Panc1 (cell line): ENCODE measurements around the gene TIMM13. TPM values are rescaled to one million over a fixed set of nuclear protein-coding genes. Genes with fewer than 3 reads are reported as not detected.
"Not testable (repeated sequence)": the region's sequence is repeated elsewhere in the genome, so short reads cannot be mapped to it uniquely, and the experiment has no call there.

Experiments
- ATAC-seq: fragments of 200-7000 bp; cut with Tn5 transposase; 2 replicates; pipeline ENCODE4 v1.9.1; 2020; ENCODE audit warnings: mild to moderate bottlenecking, moderate library complexity
- BruUV-seq: library from RNA; stranded (reverse); fragments of 400-500 nt; replicated peaks from 2 replicates; lab custom pipeline; 2021; lab: Mats Ljungman, UMichigan
- CTCF ChIA-PET: fragments of 300-600 bp; sonication (Branson Sonifier 250); formaldehyde crosslinking; loops from one replicate; lab custom pipeline; 2022; ENCODE audit warnings: antibody characterized with exemption; lab: Charles Lee
- POLR2A ChIA-PET: fragments of 300-600 bp; sonication (Branson Sonifier 250); formaldehyde crosslinking; loops from one replicate; lab custom pipeline; 2022; ENCODE audit warnings: antibody characterized with exemption; lab: Charles Lee
- DNase-seq: peaks from one replicate; pipeline ENCODE4 v3.0.0-alpha.2; 2010; ENCODE audit warnings: low read depth, low spot score
- H3K27ac ChIP-seq: 2 replicates; pipeline ENCODE4 v1.5.1; 2011; ENCODE audit warnings: mild to moderate bottlenecking, low read length, inconsistent platforms
- H3K27me3 ChIP-seq: fragments of 200-500 bp; sonication (Bioruptor generic); 2 replicates; pipeline ENCODE4 v1.6.0; 2014; ENCODE audit warnings: low read length, inconsistent platforms; ENCODE audit not compliant: control insufficient read depth, insufficient read depth
- H3K36me3 ChIP-seq: fragments of 200-500 bp; sonication (Bioruptor generic); 2 replicates; pipeline ENCODE4 v1.5.1; 2014; ENCODE audit warnings: inconsistent platforms, mild to moderate bottlenecking, low read length, moderate library complexity; ENCODE audit not compliant: control insufficient read depth, insufficient read depth
- H3K4me1 ChIP-seq: 2 replicates; pipeline ENCODE4 v1.5.1; 2011; ENCODE audit warnings: inconsistent platforms, mild to moderate bottlenecking, low read length, moderate library complexity; ENCODE audit not compliant: control insufficient read depth, insufficient read depth
- H3K4me3 ChIP-seq, 2 experiments: 2 replicates each; pipeline ENCODE4 v1.5.1; 2011 to 2012; ENCODE audit warnings: low read depth in 2 of 2, low read length in 2 of 2, mild to moderate bottlenecking in 2 of 2, inconsistent platforms in 1 of 2, moderate library complexity in 1 of 2
- H3K9me3 ChIP-seq: fragments of 200-500 bp; sonication (Bioruptor generic); 2 replicates; pipeline ENCODE4 v1.5.1; 2014; ENCODE audit warnings: low read depth, mild to moderate bottlenecking, inconsistent platforms, low read length, moderate library complexity; ENCODE audit not compliant: control insufficient read depth, insufficient read depth
- CTCF ChIP-seq: fragments of 450-650 bp; IDR thresholded peaks from 2 replicates; pipeline ENCODE4 v1.5.1; 2017; ENCODE audit warnings: mild to moderate bottlenecking
- POLR2AphosphoS5 ChIP-seq: IDR thresholded peaks from 2 replicates; pipeline ENCODE4 v1.6.1; 2012; ENCODE audit warnings: mild to moderate bottlenecking, low read depth, low read length, moderate library complexity
- REST ChIP-seq, 2 experiments: IDR thresholded peaks; 2 replicates each; pipeline ENCODE4 v1.6.1; 2011 to 2012; ENCODE audit warnings: low read depth in 2 of 2, control low read depth in 1 of 2, low read length in 1 of 2, mild to moderate bottlenecking in 1 of 2, moderate library complexity in 1 of 2; ENCODE audit not compliant: insufficient read depth in 1 of 2
- SIN3A ChIP-seq: IDR thresholded peaks from 2 replicates; pipeline ENCODE4 v1.6.1; 2012; ENCODE audit warnings: low read depth, mild to moderate bottlenecking, low read length, moderate library complexity, borderline replicate concordance; ENCODE audit not compliant: insufficient read depth
- TCF7L2 ChIP-seq: IDR thresholded peaks from 2 replicates; pipeline ENCODE4 v1.6.1; 2011; ENCODE audit warnings: mild to moderate bottlenecking, low read depth, low read length, inconsistent platforms
- in situ Hi-C: cut with HindIII; loops from 2 replicates; pipeline ENCODE4 v1.10.0; 2016; ENCODE audit warnings: low sequenced_read_pairs, low pct_unique_long_range_greater_than_20kb
- intact Hi-C: fragments of 100-400 bp; cut with micrococcal nuclease; formaldehyde crosslinking; loops from one replicate; pipeline ENCODE4 v1.10.0; 2022; ENCODE audit not compliant: unreplicated experiment
- total RNA-seq: library from RNA; stranded (reverse); gene quantifications from one replicate; pipeline ENCODE4 v1.2.1, GENCODE V29; 2021; ENCODE audit not compliant: unreplicated experiment

TIMM13 gene
- total RNA-seq, 1 experiment from 2014 or later, result 128 TPM

- H3K4me1 ChIP-seq, result no peaks in the 10 kb centered on the region
- ATAC-seq (no peak), DNase-seq (no peak)
- no TSS peak for BruUV-seq
- H3K9me3 ChIP-seq, result no peaks in the 10 kb centered on the region
- ChIA-PET POLR2A (no interaction called here), CTCF (no interaction called here)
- TF ChIP-seq SIN3A (no peak), POLR2AphosphoS5 (no peak), REST (IDR thresholded peaks at IDR 0.05; ENCODE audit: insufficient read depth in 1 of 2, low read depth in 2 of 2, low read length in 1 of 2) (no peak), CTCF (no peak), TCF7L2 (no peak)
- no peak overlapping the region for H3K27ac ChIP-seq
- no peaks in the 10 kb centered on the region for H3K27me3 ChIP-seq
- H3K36me3 ChIP-seq, result no peaks in the 10 kb centered on the region
- in situ Hi-C loops, result no loop called here
- intact Hi-C loops, result no loop called here
- H3K4me3 ChIP-seq, result no peak overlapping the region
These were observed 27.8 kb downstream of the TIMM13 start for GRCh38 chr19:2399582-2399981.

GRCh38 chr19:2398735-2399305 is 28.6 kb downstream of the TIMM13 start:
- no peaks in the 10 kb centered on the region for H3K4me1 ChIP-seq
- TF ChIP-seq SIN3A (no peak), POLR2AphosphoS5 (no peak), CTCF (no peak), REST (IDR thresholded peaks at IDR 0.05; ENCODE audit: insufficient read depth in 1 of 2, low read depth in 2 of 2, low read length in 1 of 2) (no peak), TCF7L2 (no peak)
- no peaks in the 10 kb centered on the region for H3K27me3 ChIP-seq
- no peak overlapping the region for H3K27ac ChIP-seq
- ChIA-PET POLR2A (interaction anchor here (0.5 kb wide), 1 partner anchor 15 kb away, joined by 4 read pairs; no protein-coding TSS in a partner anchor), CTCF (no interaction called here)
- H3K4me3 ChIP-seq, result no peak overlapping the region
- in situ Hi-C loops, result no loop called here
- DNase-seq, result no peak
- H3K9me3 ChIP-seq, result no peaks in the 10 kb centered on the region
- BruUV-seq, result no TSS peak
- intact Hi-C loops, result no loop called here
- ATAC-seq, result no peak
- H3K36me3 ChIP-seq, result no peaks in the 10 kb centered on the region

GRCh38 chr19:2397173-2397572 is 30.2 kb downstream of the TIMM13 start:
- in situ Hi-C loops, ATAC-seq, DNase-seq, H3K4me1 ChIP-seq, POLR2A ChIA-PET, H3K9me3 ChIP-seq, H3K36me3 ChIP-seq, H3K4me3 ChIP-seq, H3K27ac ChIP-seq, BruUV-seq, intact Hi-C loops, CTCF ChIA-PET, H3K27me3 ChIP-seq: not testable (repeated sequence)
